Measurements from ENCODE around the gene DNAH17.

GRCh38 chr17:78577296-78577695 lies at the start of gene DNAH17:
- TF ChIP-seq, protein P1, sequence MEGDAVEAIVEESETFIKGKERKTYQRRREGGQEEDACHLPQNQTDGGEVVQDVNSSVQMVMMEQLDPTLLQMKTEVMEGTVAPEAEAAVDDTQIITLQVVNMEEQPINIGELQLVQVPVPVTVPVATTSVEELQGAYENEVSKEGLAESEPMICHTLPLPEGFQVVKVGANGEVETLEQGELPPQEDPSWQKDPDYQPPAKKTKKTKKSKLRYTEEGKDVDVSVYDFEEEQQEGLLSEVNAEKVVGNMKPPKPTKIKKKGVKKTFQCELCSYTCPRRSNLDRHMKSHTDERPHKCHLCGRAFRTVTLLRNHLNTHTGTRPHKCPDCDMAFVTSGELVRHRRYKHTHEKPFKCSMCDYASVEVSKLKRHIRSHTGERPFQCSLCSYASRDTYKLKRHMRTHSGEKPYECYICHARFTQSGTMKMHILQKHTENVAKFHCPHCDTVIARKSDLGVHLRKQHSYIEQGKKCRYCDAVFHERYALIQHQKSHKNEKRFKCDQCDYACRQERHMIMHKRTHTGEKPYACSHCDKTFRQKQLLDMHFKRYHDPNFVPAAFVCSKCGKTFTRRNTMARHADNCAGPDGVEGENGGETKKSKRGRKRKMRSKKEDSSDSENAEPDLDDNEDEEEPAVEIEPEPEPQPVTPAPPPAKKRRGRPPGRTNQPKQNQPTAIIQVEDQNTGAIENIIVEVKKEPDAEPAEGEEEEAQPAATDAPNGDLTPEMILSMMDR (IDR thresholded peaks at IDR 0.05), result no peak
- TF ChIP-seq FOXM1 (IDR thresholded peaks at IDR 0.05; ENCODE audit: low read depth) (no peak), JUND (IDR thresholded peaks at IDR 0.05) (no peak), EZH2phosphoT487 (IDR thresholded peaks at IDR 0.05; ENCODE audit: borderline replicate concordance, low read depth) (no peak), POLR2AphosphoS5 (IDR thresholded peaks at IDR 0.05; ENCODE audit: low read depth, low read length) (no peak), YY1 (IDR thresholded peaks at IDR 0.05; ENCODE audit: low read depth) (no peak), FOXJ3 (CRISPR knock-in tag; IDR thresholded peaks at IDR 0.05) (no peak), RAD21 (IDR thresholded peaks at IDR 0.05; ENCODE audit: low read length) (no peak), REST (IDR thresholded peaks at IDR 0.05; ENCODE audit: low read depth, low read length) (no peak), SMC3 (IDR thresholded peaks at IDR 0.05; ENCODE audit: low read depth, low read length) (no peak), IRF3 (IDR thresholded peaks at IDR 0.05; ENCODE audit: low read depth, low read length) (no peak), ELF1 (IDR thresholded peaks at IDR 0.05) (no peak)
- TF ChIP-seq, protein P2, sequence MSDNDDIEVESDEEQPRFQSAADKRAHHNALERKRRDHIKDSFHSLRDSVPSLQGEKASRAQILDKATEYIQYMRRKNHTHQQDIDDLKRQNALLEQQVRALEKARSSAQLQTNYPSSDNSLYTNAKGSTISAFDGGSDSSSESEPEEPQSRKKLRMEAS (IDR thresholded peaks at IDR 0.05; ENCODE audit: low read depth), result no peak

Data from SK-N-SH (cell line).